Neural cell (in vitro differentiated cells): Measurements from ENCODE around the gene PML. TPM values are rescaled to one million over a fixed set of nuclear protein-coding genes. Genes with fewer than 3 reads are reported as not detected.

Experiments used
- H2AFZ ChIP-seq: fragments of 200-600, 300-800 bp; sonication (generic), shearing (Covaris generic); 2 replicates; pipeline ENCODE4 v1.6.0; 2014; ENCODE audit warnings: low read depth, mild to moderate bottlenecking, antibody characterized with exemption, low read length, moderate library complexity
- H3F3A ChIP-seq: fragments of 200-600 bp; shearing (Covaris generic); 2 replicates; pipeline ENCODE4 v1.6.1; 2016; ENCODE audit warnings: mild to moderate bottlenecking, moderate library complexity, mixed read lengths, antibody characterized with exemption, low read length; ENCODE audit not compliant: insufficient read depth, poor library complexity, severe bottlenecking
- H3K27ac ChIP-seq: fragments of 200-600, 300-800 bp; sonication (generic), shearing (Covaris generic); 2 replicates; pipeline ENCODE4 v1.5.1; 2014; ENCODE audit warnings: mild to moderate bottlenecking, low read length, moderate library complexity
- H3K27me3 ChIP-seq: fragments of 300-800, 200-600 bp; sonication (generic), shearing (Covaris generic); 2 replicates; pipeline ENCODE4 v1.6.0; 2014; ENCODE audit warnings: mild to moderate bottlenecking, low read depth, low read length, moderate library complexity; ENCODE audit not compliant: insufficient read depth
- H3K36me3 ChIP-seq: fragments of 300-800, 200-600 bp; sonication (generic), shearing (Covaris generic); 2 replicates; pipeline ENCODE4 v1.5.1; 2014; ENCODE audit warnings: mild to moderate bottlenecking, antibody characterized with exemption, low read length, moderate library complexity; ENCODE audit not compliant: insufficient read depth
- H3K4me2 ChIP-seq: fragments of 300-800, 200-600 bp; sonication (generic), shearing (Covaris generic); 2 replicates; pipeline ENCODE4 v1.6.0; 2014; ENCODE audit warnings: mild to moderate bottlenecking, low read length
- H3K4me3 ChIP-seq: fragments of 300-800, 200-600 bp; sonication (generic), shearing (Covaris generic); 2 replicates; pipeline ENCODE4 v1.5.1; 2014; ENCODE audit warnings: mild to moderate bottlenecking, low read length, moderate library complexity
- H3K79me2 ChIP-seq: fragments of 200-600 bp; shearing (Covaris generic); replicated peaks from 2 replicates; pipeline ENCODE4 v1.6.0; 2014; ENCODE audit warnings: mild to moderate bottlenecking, low read length, moderate library complexity; ENCODE audit not compliant: insufficient read depth
- H3K9ac ChIP-seq: fragments of 300-800, 200-600 bp; sonication (generic), shearing (Covaris generic); 2 replicates; pipeline ENCODE4 v1.6.1; 2016; ENCODE audit warnings: mild to moderate bottlenecking, low read length, mixed read lengths
- H3K9me2 ChIP-seq: fragments of 200-600 bp; shearing (Covaris generic); 2 replicates; pipeline ENCODE4 v1.6.1; 2016; ENCODE audit warnings: mild to moderate bottlenecking, low read length, mixed read lengths; ENCODE audit not compliant: insufficient read depth
- H3K9me3 ChIP-seq: fragments of 200-600, 300-800 bp; sonication (generic), shearing (Covaris generic); 2 replicates; pipeline ENCODE4 v1.6.1; 2016; ENCODE audit warnings: mild to moderate bottlenecking, mixed run types, low read length, moderate library complexity, mixed read lengths
- H4K20me1 ChIP-seq: fragments of 200-600 bp; shearing (Covaris generic); 2 replicates; pipeline ENCODE4 v1.6.1; 2016; ENCODE audit warnings: mild to moderate bottlenecking, mixed run types; ENCODE audit not compliant: insufficient read depth
- EP300 ChIP-seq: fragments of 450-650 bp; conservative IDR thresholded peaks from 2 replicates; pipeline ENCODE4 v1.6.1; 2014; ENCODE audit warnings: antibody characterized with exemption, mild to moderate bottlenecking, moderate library complexity; ENCODE audit not compliant: poor library complexity, severe bottlenecking
- EZH2 ChIP-seq: fragments of 200-600, 300-800 bp; shearing (Covaris generic), sonication (generic); IDR thresholded peaks from 2 replicates; pipeline ENCODE4 v1.6.1; 2014; ENCODE audit warnings: antibody characterized with exemption, low read length, borderline replicate concordance, mild to moderate bottlenecking; ENCODE audit not compliant: insufficient read depth, poor library complexity, severe bottlenecking
- MXI1 ChIP-seq: fragments of 450-650 bp; conservative IDR thresholded peaks from 2 replicates; pipeline ENCODE4 v1.6.1; 2014; ENCODE audit warnings: antibody characterized with exemption, mild to moderate bottlenecking; ENCODE audit not compliant: poor library complexity, severe bottlenecking
- POLR2AphosphoS5 ChIP-seq: IDR thresholded peaks from 2 replicates; pipeline ENCODE4 v1.6.1; 2012
- RAD21 ChIP-seq: fragments of 450-650 bp; conservative IDR thresholded peaks from 2 replicates; pipeline ENCODE4 v1.6.1; 2014; ENCODE audit warnings: antibody characterized with exemption, mild to moderate bottlenecking, moderate library complexity
- SMC3 ChIP-seq: fragments of 450-650 bp; conservative IDR thresholded peaks from 2 replicates; pipeline ENCODE4 v1.6.1; 2014; ENCODE audit warnings: antibody characterized with exemption, mild to moderate bottlenecking, moderate library complexity; ENCODE audit not compliant: poor library complexity
- TAF1 ChIP-seq: IDR thresholded peaks from 2 replicates; pipeline ENCODE4 v1.6.1; 2012; ENCODE audit warnings: low read depth
- polyA plus RNA-seq: library from polyadenylated mRNA; depleted of rRNA; stranded (reverse); fragments of >200 nt; gene quantifications from 2 replicates; pipeline ENCODE4 v1.2.3, GENCODE V29; 2014
- TF ChIP-seq, protein P1 (sequence below): fragments of 450-650 bp; IDR thresholded peaks from 2 replicates; pipeline ENCODE4 v1.5.1; 2014; ENCODE audit warnings: antibody characterized with exemption, mild to moderate bottlenecking, moderate library complexity; ENCODE audit not compliant: poor library complexity, severe bottlenecking
- TF ChIP-seq, protein P2 (sequence below): IDR thresholded peaks from 2 replicates; pipeline ENCODE4 v1.6.1; 2012; ENCODE audit warnings: borderline replicate concordance

The PML gene
- polyA plus RNA-seq, 1 donor from 2014 or later: 4.7 TPM

DNA sequence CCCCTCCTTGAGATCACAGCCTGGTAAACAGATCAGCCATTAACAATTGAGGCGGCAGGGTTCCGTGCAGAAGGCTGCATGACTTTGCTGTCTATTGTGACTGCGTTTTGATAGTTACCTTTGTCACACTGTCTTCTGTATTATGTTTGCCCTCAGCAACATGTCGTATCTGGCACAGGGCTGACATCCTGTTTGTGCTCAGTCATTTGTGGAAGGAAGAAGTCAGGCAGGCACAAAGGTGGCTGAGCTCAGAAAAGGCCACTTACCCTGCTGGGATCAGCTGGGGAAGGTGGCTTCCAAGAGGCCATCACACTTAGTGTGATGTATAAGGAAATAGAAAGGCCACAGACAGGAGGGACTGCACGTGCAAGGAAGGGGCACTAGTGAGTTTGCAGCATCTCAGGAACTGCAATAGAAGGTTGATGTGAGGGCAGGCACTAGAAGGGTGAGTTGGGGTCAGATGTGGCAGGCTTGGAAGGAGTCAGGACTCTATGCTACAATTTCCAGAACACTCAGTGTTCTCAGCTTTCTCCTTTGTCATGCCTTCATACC lies 13.4 kb downstream of the PML start:
- Histone ChIP-seq H3K36me3 (no peaks in the 10 kb centered on the region), H3K9me3 (no peaks in the 10 kb centered on the region), H3K4me3 (no peak overlapping the region), H3K9ac (no peak overlapping the region), H3K79me2 (no peaks in the 10 kb centered on the region), H3K4me2 (no peak overlapping the region), H3K27ac (no peak overlapping the region), H4K20me1 (no peaks in the 10 kb centered on the region), H3K9me2 (no peaks in the 10 kb centered on the region), H2AFZ (no peak overlapping the region), H3K27me3 (no peaks in the 10 kb centered on the region), H3F3A (no peaks in the 10 kb centered on the region)
- TF ChIP-seq POLR2AphosphoS5 (peak; percentile 77), MXI1 (no peak), TAF1 (no peak), RAD21 (no peak), EP300 (peak; percentile 81), SMC3 (no peak), EZH2 (no peak)
- TF ChIP-seq, protein P1, sequence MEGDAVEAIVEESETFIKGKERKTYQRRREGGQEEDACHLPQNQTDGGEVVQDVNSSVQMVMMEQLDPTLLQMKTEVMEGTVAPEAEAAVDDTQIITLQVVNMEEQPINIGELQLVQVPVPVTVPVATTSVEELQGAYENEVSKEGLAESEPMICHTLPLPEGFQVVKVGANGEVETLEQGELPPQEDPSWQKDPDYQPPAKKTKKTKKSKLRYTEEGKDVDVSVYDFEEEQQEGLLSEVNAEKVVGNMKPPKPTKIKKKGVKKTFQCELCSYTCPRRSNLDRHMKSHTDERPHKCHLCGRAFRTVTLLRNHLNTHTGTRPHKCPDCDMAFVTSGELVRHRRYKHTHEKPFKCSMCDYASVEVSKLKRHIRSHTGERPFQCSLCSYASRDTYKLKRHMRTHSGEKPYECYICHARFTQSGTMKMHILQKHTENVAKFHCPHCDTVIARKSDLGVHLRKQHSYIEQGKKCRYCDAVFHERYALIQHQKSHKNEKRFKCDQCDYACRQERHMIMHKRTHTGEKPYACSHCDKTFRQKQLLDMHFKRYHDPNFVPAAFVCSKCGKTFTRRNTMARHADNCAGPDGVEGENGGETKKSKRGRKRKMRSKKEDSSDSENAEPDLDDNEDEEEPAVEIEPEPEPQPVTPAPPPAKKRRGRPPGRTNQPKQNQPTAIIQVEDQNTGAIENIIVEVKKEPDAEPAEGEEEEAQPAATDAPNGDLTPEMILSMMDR: no peak
- TF ChIP-seq, protein P2, sequence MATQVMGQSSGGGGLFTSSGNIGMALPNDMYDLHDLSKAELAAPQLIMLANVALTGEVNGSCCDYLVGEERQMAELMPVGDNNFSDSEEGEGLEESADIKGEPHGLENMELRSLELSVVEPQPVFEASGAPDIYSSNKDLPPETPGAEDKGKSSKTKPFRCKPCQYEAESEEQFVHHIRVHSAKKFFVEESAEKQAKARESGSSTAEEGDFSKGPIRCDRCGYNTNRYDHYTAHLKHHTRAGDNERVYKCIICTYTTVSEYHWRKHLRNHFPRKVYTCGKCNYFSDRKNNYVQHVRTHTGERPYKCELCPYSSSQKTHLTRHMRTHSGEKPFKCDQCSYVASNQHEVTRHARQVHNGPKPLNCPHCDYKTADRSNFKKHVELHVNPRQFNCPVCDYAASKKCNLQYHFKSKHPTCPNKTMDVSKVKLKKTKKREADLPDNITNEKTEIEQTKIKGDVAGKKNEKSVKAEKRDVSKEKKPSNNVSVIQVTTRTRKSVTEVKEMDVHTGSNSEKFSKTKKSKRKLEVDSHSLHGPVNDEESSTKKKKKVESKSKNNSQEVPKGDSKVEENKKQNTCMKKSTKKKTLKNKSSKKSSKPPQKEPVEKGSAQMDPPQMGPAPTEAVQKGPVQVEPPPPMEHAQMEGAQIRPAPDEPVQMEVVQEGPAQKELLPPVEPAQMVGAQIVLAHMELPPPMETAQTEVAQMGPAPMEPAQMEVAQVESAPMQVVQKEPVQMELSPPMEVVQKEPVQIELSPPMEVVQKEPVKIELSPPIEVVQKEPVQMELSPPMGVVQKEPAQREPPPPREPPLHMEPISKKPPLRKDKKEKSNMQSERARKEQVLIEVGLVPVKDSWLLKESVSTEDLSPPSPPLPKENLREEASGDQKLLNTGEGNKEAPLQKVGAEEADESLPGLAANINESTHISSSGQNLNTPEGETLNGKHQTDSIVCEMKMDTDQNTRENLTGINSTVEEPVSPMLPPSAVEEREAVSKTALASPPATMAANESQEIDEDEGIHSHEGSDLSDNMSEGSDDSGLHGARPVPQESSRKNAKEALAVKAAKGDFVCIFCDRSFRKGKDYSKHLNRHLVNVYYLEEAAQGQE: no peak

DNA sequence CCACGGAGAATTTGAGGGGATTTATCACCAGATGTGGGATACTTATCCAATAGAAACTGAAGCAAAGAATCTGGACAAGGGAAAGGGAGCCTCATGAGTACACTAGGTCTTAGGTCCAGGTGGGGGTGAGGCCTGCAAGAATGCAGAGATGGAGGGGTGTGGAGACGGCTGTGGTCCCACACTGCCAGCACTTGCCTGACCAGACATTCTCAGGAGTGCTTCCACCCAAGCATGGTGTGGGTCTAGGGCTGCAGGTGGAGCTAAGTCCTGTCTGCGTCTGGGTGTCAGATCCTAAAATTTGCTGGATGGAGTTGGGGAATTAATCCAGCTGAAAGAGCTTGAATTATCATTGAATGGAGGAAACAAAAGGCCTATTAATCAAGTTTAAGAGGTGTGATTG lies 14.4 kb downstream of the PML start:
- Histone ChIP-seq H3K4me3 (no peak overlapping the region), H3K9me3 (no peaks in the 10 kb centered on the region), H3K4me2 (no peak overlapping the region), H3K9me2 (no peaks in the 10 kb centered on the region), H2AFZ (no peak overlapping the region), H3K36me3 (no peaks in the 10 kb centered on the region), H4K20me1 (no peaks in the 10 kb centered on the region), H3K27me3 (no peaks in the 10 kb centered on the region), H3K79me2 (no peaks in the 10 kb centered on the region), H3K9ac (no peak overlapping the region), H3F3A (no peaks in the 10 kb centered on the region), H3K27ac (no peak overlapping the region)
- TF ChIP-seq, protein P1: no peak
- no peak for TF ChIP-seq EP300
- TF ChIP-seq, protein P2: no peak
- no peak for TF ChIP-seq RAD21
- TF ChIP-seq POLR2AphosphoS5: no peak
- TF ChIP-seq TAF1: no peak
- no peak for TF ChIP-seq EZH2
- no peak for TF ChIP-seq SMC3
- no peak for TF ChIP-seq MXI1
